Inflammatory macrophage treated with lipopolysaccharide for 1 hour (primary cell): ENCODE data around the gene GYG1.
"Not testable (repeated sequence)": the region's sequence is repeated elsewhere in the genome, so short reads cannot be mapped to it uniquely, and the experiment has no call there.

Experiments
- DNase-seq, 2 donors: peaks; one replicate each; pipeline ENCODE4 v3.0.0-alpha.2; 2020 to 2022

Gene GYG1

GRCh38 chr3:148991219-148992026 is at the start of gene GYG1:
Gene GYG1, plus strand, starts transcription at chr3:148991540. Its CDS starts 101 bp downstream, at chr3:148991641.
- DNase-seq, result peak; percentile 52 to 58

DNA sequence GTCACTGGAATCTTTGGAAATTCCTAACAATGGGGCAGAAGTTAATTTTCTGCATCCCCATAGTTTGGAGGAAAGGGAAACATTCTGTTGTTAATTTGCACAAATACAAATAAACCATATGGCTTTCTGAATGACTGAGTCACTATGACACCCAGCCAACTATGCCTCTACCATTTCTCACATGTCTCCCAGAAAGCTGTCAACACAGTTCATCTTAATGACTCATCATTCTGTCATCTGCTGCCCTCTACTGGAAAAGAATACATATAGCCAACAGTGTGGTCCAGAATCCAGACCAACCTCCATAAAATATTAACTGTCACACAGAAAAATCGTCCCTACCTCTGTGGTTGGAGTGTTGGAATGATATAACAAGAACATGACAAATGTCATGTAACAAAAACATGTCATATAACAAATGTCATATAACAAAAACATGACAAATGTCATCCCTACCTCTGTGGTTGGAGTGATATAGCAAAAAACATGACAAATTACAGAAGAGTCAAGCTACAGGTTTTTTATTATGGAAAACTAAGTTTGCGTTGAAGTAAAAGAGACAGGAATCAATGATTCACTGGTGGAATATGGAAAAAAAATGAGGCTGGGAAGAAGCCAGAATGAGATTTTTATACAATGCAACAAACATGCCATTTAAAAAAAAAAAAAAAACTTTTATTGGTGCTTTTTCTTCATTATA is 47.7 kb upstream of the GYG1 start:
- peak; percentile 81 to 89 for DNase-seq

- DNase-seq, result no peak
These were observed 46.2 kb upstream of the GYG1 start for GRCh38 chr3:148945116-148945515.

DNA sequence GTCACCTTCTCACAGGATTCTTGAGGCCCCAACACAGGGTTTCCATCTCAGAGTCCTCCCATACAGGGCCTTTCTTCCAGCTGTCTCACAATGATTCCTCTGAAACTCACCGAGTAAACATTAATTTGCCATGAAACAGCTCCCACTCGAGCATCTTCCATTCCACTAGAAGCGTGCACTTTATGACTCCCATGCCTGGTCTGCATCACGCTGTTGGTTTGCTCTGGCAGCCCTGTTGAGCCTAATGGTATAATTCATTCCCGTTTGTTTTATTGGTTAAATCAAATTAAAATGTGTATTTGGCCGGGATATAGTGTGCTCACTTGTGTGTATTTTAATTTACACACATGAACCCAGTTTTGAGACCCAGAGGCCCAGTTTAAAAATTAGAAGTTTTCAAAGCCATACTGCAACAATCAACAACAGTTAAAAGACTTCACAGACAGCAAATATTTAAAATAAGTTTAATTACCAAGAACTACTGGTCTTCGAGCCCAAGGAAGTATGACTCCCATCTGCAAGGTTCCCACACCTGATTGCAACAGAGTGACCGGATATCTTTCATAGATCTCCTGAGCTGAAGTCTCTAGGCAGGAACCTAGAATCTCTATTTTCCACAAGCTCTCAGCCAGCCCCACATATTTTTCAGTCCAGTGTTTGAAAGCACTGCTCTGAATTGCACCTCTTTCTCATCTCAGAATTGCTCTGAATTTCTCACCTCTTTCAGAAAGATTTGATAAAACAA is 42.3 kb upstream of the GYG1 start:
- no peak for DNase-seq

DNA sequence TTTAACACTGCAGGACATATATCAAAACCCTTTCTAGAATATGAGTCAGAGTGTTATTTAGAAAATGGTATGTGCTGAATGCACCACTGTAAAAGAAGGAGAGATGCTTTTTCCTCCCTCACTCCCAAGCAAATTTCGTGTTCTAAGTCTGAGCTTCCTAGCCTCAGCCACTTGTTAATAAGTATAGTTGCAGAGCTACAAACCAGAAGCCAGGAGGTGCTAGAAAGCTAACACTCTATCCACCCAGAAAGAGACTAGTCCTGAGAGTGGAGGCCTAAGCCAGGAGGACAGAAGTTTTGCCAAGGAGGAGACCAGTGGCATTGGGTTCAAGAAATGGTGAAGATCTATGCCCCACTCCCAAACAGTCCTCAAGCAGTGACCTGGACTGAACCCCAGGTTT is 40.5 kb upstream of the GYG1 start:
- DNase-seq, result no peak

DNA sequence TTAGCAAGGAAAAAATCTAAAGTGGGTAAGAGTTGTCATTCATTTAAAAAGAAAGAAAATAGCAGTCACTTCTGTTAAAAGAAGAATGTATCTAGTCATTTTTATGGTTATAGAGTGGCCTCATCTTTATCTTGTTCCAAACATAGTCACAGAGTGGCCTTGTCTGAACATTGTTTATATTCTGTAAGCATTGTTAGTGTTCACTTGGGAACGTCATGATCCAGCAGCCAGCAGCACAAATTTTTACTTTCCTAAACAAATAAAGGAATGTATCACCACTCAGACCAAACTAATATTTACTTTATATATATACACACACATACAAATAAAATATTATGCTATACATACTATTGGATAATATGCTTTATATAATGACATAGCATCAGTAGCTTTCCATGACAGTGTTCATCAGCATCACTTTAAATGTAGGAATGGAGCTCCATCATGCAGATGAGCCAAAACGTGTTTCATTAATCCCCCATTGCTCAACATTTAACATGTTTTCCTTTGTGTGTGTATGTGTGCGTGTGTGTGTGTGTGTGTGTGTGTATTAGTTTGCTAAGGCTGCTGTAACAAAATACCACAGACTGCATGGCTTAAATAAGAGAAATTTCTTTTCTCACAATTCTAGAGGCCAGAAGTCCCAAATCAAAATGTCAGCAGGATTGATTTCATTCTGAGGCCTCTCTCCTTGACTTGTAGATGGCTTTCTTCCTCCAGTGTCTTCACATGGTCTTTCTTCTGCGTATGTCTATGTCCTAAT is 39.6 kb upstream of the GYG1 start:
- no peak for DNase-seq

GRCh38 chr3:148953094-148953493 is 38.2 kb upstream of the GYG1 start:
- no peak for DNase-seq

GRCh38 chr3:148954981-148955380 is 36.4 kb upstream of the GYG1 start:
- no peak for DNase-seq

DNA sequence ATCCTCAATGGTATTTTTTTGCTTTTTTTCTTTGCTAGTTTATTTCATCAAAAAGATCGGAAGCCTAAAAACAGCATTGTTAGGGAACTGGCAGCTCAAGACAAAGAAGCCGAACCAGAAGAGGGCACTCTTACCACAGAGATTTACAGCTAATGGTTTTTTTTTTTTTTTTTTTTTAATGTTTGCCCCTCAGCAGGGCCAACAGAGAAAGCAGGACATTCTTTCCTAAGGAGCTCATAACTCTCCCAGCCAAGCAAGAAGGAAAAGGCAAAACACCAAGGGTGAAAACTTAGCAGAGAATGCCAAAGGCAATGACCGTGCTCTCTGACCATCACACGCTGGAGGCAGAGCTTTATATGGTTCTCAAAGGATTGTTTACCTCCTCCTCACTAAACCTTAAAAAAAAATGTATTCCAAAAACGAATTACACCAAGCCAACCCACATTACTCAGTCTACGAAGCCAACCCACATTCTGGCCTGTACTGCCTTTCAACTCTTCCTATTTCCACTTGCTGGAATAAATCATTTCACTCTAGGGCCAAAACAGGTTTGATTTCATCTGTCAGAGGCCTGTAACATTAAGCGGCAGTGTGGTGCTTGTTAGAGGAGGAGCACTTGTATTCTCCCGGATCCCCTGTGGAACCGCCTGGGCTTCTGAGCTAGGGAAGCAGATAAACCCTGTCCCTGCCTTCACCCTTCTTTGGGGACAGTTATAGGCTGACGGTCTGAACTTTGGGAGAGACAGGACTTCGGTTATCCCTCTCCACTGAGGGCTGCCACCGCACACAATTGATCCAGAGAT is 35.6 kb upstream of the GYG1 start:
- DNase-seq, result peak; percentile 20 to 62

- peak; percentile 15 to 20 for DNase-seq
These were observed 33.8 kb upstream of the GYG1 start for GRCh38 chr3:148957586-148957985.

GRCh38 chr3:148958696-148959095 is 32.6 kb upstream of the GYG1 start:
- no peak for DNase-seq

GRCh38 chr3:148962513-148962912 is 28.8 kb upstream of the GYG1 start:
- DNase-seq, result peak; percentile 61 to 75

GRCh38 chr3:148964809-148965208 is 26.5 kb upstream of the GYG1 start:
- DNase-seq, result no peak

GRCh38 chr3:148968321-148968720 is 23.0 kb upstream of the GYG1 start:
- no peak for DNase-seq

DNA sequence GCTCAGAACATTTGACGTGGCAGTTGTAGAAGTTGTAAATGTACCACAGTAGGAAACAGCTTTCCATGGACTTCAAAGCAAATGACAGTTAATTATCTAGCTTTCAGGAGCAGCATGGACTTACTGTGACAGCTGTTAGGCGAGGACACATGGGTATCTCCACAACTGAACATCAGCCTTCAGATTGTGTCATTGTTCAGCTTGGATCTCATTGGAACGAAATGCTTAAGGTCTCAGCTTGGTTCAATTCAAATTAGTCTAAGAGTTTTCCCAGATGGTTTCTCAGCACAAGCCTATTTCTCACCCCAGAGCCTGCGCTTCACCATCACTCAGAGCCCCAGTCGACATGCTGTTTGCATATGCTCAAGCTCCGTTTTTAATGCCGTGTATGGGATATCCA is 21.1 kb upstream of the GYG1 start:
- DNase-seq, result no peak

DNA sequence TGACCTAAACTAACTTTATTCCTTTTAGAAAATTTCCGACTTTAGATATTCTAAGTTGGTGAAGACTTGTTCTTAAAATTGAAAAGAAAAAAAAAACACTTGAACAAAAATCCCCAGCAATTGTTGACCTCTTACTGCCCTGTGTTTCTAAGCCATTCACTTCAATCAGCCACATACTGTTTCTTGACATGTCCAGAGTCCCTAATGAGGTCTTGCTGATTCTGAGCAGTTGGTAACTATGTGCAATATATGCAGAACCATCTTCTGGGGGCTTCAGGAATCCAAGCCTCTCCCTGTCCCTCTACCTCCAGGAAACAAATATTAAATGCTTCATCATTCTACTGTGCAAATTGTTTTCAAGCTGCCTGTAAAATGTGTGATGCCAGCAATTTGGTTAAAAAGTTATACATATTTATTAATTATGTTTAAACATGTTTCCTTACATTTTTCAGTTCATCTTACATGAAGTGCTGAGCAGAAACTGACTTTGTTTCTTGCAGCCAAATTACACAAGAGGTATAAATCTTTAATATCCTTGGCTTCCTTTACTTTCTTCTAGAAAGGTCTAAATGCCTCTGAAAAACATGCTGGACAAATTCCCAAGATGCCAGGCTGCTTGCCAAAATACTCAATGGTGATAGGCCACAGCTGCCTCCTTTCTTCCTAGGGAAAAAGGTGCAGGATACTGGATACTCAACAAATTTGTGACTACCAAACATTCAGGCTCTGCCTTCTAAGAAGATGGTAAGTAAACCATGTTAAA is 19.8 kb upstream of the GYG1 start:
- no peak for DNase-seq

DNA sequence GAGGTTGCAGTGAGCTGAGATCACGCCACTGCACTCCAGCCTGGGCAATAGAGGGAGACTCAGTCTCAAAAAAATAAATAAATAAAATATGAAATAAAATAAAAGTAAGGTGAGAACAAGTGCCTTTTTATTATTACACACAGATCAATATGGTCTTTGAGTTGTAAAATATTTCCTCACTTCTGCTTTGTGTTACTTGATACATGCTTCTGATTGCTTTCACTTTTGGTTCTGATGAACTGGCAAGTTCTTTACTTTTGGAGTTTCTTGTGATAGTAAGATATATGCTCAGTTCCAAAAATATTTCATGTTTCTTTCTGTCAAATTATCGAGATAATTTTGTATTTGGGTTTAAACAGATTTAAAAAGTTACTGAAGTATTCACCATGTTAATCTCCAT is 16.6 kb upstream of the GYG1 start:
- DNase-seq, result peak; percentile 27

GRCh38 chr3:148975248-148975647 is 16.1 kb upstream of the GYG1 start:
- no peak for DNase-seq

DNA sequence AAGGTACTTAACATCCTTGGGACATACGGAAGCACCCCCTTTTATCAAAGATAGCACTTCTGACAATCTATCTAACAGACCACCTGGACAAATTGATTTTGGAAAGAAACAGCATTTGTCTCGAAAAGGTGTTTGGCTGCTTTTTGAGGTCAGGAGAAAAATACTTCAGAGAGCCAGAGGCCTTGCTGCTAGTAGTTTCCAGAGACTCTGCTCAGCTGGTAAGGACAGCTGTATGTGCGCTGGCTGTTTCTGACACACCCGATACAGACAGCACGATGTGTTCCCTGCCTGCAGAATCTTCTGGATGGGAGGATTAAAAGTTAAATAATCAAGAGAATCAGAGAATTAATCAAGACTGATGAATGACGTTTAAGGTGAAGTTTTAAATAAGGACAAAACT is 15.6 kb upstream of the GYG1 start:
- no peak for DNase-seq

DNA sequence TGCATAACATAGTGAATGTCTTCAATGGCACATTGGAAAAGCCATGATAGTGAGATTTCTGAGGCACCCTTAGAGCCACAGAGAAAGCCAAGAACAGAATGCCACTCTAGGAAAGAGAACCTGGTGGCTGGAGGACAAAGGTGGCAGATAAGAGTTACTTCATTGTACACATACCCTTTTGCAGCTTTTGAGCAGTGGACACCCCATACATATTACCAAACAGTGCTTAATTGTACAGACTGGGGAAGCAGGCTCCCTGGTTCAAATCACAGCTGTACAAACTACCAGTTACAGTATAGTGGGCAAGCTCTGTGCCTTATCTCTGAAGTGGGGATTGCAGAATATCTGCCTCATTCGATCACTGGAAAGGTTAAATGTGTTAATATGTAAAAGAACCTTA is 10.1 kb upstream of the GYG1 start:
- no peak for DNase-seq

DNA sequence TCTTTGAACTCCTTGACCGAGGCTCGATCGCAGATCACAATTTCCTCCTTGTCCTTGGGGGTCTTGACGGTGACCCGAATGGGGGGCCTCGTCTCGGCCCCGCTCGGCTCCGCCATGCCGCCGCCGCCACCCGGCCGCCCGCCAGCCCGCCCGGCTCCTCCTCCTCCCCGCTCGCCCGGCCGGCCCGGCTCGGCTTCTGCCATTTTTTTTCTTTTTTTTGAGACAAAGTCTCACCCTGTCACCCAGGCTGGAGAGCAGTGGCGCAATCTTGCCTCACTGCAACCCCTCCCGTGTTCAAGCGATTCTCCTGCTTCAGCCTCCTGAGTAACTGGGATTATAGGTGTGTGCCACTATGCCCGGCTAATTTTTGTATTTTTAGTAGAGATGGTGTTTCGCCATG is 3.8 kb upstream of the GYG1 start:
- DNase-seq, result not testable (repeated sequence)
